GM18526 (cell line): ENCODE results near the gene ABHD17B.

Source experiments
- POLR2A ChIP-seq: IDR thresholded peaks from 3 replicates; pipeline ENCODE4 v1.6.1; 2011; ENCODE audit not compliant: insufficient read length; ENCODE audit errors: extremely low read depth

ABHD17B gene

GRCh38 chr9:71891557-71892189 is 19.3 kb downstream of the ABHD17B start:
- no peak for TF ChIP-seq POLR2A

GRCh38 chr9:71890042-71890679 is 20.8 kb downstream of the ABHD17B start:
- no peak for TF ChIP-seq POLR2A

GRCh38 chr9:71887362-71887761 is 23.6 kb downstream of the ABHD17B start:
- TF ChIP-seq POLR2A, result no peak

GRCh38 chr9:71886541-71886940 is 24.5 kb downstream of the ABHD17B start:
- TF ChIP-seq POLR2A, result no peak

GRCh38 chr9:71886015-71886414 is 25.0 kb downstream of the ABHD17B start:
- no peak for TF ChIP-seq POLR2A

GRCh38 chr9:71885467-71885866 is 25.5 kb downstream of the ABHD17B start:
- no peak for TF ChIP-seq POLR2A

- no peak for TF ChIP-seq POLR2A
These were observed 27.0 kb downstream of the ABHD17B start for GRCh38 chr9:71884005-71884404.

- TF ChIP-seq POLR2A, result no peak
These were observed 31.3 kb downstream of the ABHD17B start for GRCh38 chr9:71879644-71880174.

- TF ChIP-seq POLR2A, result no peak
These were observed 32.4 kb downstream of the ABHD17B start for GRCh38 chr9:71878327-71879274.

- TF ChIP-seq POLR2A, result no peak
These were observed 34.2 kb downstream of the ABHD17B start for GRCh38 chr9:71876829-71877228.

GRCh38 chr9:71876106-71876505 is 34.9 kb downstream of the ABHD17B start:
- no peak for TF ChIP-seq POLR2A

- TF ChIP-seq POLR2A, result no peak
These were observed 35.6 kb downstream of the ABHD17B start for GRCh38 chr9:71875345-71875744.

GRCh38 chr9:71863631-71864030 is 47.4 kb downstream of the ABHD17B start:
- TF ChIP-seq POLR2A, result no peak

- no peak for TF ChIP-seq POLR2A
These were observed 49.4 kb downstream of the ABHD17B start for GRCh38 chr9:71861618-71862017.

- TF ChIP-seq POLR2A, result no peak
These were observed 51.1 kb downstream of the ABHD17B start for GRCh38 chr9:71859939-71860338.

- no peak for TF ChIP-seq POLR2A
These were observed 52.2 kb downstream of the ABHD17B start for GRCh38 chr9:71858812-71859211.
